HFFc6 (cell line): Measurements from ENCODE around the gene ABCB4. TPM values are rescaled to one million over a fixed set of nuclear protein-coding genes. Genes with fewer than 3 reads are reported as not detected.

ENCODE experiments used
- DNase-seq: peaks from one replicate; pipeline ENCODE4 v3.0.0-alpha.2; 2018
- H3K27ac Mint-ChIP-seq: 2 replicates; pipeline ENCODE4 v1.8.0; 2020; ENCODE audit warnings: mild to moderate bottlenecking, mixed read lengths
- H3K27me3 Mint-ChIP-seq: 2 replicates; pipeline ENCODE4 v1.8.0; 2021; ENCODE audit warnings: mild to moderate bottlenecking, moderate library complexity, mixed read lengths; ENCODE audit not compliant: insufficient read depth
- H3K36me3 Mint-ChIP-seq: 2 replicates; pipeline ENCODE4 v1.8.0; 2021; ENCODE audit warnings: low read depth, mixed read lengths
- H3K4me1 Mint-ChIP-seq: 2 replicates; pipeline ENCODE4 v1.8.0; 2020; ENCODE audit warnings: low read depth, mixed read lengths
- H3K4me3 Mint-ChIP-seq: 2 replicates; pipeline ENCODE4 v1.8.0; 2020; ENCODE audit warnings: mild to moderate bottlenecking, moderate library complexity, mixed read lengths
- H3K9me3 Mint-ChIP-seq: 2 replicates; pipeline ENCODE4 v1.8.0; 2020; ENCODE audit warnings: mild to moderate bottlenecking, mixed read lengths
- total RNA-seq, 6 experiments: library from RNA; stranded (reverse); fragmentation: NEBNext Ultra II Directional; extraction: Animal tissue kit (Norgen Biotek cat#: 25700); gene quantifications; 2 replicates in 1 of 6; 3 replicates in 5 of 6; pipeline ENCODE4 v1.2.3, GENCODE V29; 2021
- TF ChIP-seq, protein P1 (sequence below): fragments of 200-600 bp; sonication (generic); IDR thresholded peaks from 2 replicates; pipeline ENCODE4 v1.5.0; 2021; ENCODE audit warnings: antibody characterized with exemption, mild to moderate bottlenecking

Gene ABCB4
- total RNA-seq, 6 experiments from 2014 or later: 0.06 TPM; not detected in 5

DNA sequence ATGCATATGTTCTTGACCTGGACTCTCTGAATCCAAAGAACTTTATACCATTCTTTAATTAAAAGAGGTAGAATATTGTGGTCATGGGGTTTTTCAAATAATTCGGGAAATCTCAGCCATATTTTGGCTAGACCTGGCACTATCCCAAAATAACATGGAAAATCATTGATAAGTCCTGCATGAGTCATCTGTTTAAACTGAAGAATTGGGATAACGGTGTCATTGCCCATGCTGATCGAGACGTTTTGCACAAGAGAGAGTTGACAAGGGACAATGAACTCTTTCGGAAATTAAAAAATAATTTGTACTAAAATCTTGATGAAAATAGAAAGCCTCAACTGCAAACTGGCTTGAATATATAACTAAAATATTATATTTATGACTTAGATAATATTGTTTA lies 19.9 kb upstream of the ABCB4 start:
- H3K27ac Mint-ChIP-seq: no peak overlapping the region
- peaks cover 7% of the 10 kb centered on the region; the same call in 1 of the 2 replicates for H3K27me3 Mint-ChIP-seq
- no peak overlapping the region for H3K4me3 Mint-ChIP-seq
- no peaks in the 10 kb centered on the region for H3K4me1 Mint-ChIP-seq
- no peaks in the 10 kb centered on the region for H3K36me3 Mint-ChIP-seq
- TF ChIP-seq, protein P1, sequence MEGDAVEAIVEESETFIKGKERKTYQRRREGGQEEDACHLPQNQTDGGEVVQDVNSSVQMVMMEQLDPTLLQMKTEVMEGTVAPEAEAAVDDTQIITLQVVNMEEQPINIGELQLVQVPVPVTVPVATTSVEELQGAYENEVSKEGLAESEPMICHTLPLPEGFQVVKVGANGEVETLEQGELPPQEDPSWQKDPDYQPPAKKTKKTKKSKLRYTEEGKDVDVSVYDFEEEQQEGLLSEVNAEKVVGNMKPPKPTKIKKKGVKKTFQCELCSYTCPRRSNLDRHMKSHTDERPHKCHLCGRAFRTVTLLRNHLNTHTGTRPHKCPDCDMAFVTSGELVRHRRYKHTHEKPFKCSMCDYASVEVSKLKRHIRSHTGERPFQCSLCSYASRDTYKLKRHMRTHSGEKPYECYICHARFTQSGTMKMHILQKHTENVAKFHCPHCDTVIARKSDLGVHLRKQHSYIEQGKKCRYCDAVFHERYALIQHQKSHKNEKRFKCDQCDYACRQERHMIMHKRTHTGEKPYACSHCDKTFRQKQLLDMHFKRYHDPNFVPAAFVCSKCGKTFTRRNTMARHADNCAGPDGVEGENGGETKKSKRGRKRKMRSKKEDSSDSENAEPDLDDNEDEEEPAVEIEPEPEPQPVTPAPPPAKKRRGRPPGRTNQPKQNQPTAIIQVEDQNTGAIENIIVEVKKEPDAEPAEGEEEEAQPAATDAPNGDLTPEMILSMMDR: no peak
- DNase-seq: no peak
- peaks cover 3% of the 10 kb centered on the region; the same call in 1 of the 2 replicates for H3K9me3 Mint-ChIP-seq

DNA sequence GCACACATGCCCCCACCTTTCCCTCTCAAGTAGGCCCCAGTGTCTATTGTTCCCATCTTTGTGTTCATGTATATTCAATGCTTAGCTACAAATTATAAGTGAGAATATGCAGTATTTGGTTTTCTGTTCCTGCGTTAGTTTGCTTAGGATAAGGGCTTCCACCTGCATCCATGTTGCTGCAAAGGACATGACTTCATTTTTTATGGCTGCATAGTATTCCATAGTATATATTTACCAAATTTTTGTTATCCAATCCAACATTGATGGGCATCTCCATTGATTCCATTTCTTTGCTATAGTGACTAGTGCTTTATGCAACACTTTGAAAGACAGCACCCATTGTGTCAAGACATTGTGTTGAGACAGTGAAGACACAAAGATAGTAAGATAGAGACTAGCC lies 19.0 kb upstream of the ABCB4 start:
- DNase-seq: no peak
- peaks cover 5% of the 10 kb centered on the region; the same call in 1 of the 2 replicates for H3K27me3 Mint-ChIP-seq
- TF ChIP-seq, protein P1: no peak
- peaks cover 3% of the 10 kb centered on the region; the same call in 1 of the 2 replicates for H3K9me3 Mint-ChIP-seq
- no peak overlapping the region for H3K4me3 Mint-ChIP-seq
- no peaks in the 10 kb centered on the region for H3K4me1 Mint-ChIP-seq
- H3K27ac Mint-ChIP-seq: no peak overlapping the region
- H3K36me3 Mint-ChIP-seq: no peaks in the 10 kb centered on the region

DNA sequence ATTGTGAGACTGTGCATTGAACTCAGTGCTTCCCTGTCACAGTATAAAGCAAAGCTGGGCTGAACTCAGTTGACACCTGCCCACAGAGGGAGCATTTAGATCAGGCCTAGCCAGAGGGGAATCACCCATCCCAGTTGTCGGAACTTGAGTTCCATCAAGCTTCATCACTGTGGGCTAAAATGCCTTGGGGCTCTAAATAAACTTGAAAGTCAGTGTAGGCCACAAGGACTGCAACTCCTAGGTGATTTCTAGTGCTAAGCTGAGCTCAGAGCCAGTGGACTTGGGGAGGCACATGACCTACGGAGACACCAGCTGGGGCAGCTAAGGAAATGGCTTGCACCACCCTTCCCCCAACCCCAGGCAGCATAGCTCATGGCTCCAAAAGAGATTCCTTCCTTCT lies 7.7 kb upstream of the ABCB4 start:
- TF ChIP-seq, protein P1: no peak
- no peaks in the 10 kb centered on the region for H3K36me3 Mint-ChIP-seq
- H3K4me1 Mint-ChIP-seq: no peaks in the 10 kb centered on the region
- H3K27ac Mint-ChIP-seq: no peak overlapping the region
- no peak overlapping the region for H3K4me3 Mint-ChIP-seq
- peaks cover 3% of the 10 kb centered on the region; the same call in 1 of the 2 replicates for H3K27me3 Mint-ChIP-seq
- H3K9me3 Mint-ChIP-seq: no peaks in the 10 kb centered on the region
- DNase-seq: no peak

DNA sequence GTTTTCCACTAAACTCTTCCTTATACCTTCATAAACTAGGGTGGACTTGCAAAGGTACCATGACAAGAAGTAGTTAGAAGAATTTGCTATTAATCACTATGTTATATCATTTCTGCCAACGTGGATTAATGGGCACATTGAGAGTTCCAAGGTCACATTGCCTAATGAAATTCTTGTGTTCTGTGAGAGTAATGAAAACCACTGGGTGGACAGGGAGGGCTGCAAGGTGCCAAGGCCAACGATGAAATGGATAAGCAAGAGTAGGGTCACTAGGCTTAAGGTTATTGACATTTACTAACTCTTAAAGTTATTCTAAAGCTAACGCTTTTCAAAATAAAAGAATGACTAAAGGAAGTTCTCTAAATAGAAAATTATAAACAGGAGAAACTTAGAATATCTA lies 6.6 kb upstream of the ABCB4 start:
- TF ChIP-seq, protein P1: no peak
- H3K27me3 Mint-ChIP-seq: peaks cover 3% of the 10 kb centered on the region; the same call in 1 of the 2 replicates
- H3K27ac Mint-ChIP-seq: no peak overlapping the region
- H3K4me1 Mint-ChIP-seq: no peaks in the 10 kb centered on the region
- H3K4me3 Mint-ChIP-seq: no peak overlapping the region
- H3K36me3 Mint-ChIP-seq: no peaks in the 10 kb centered on the region
- no peak for DNase-seq
- H3K9me3 Mint-ChIP-seq: no peaks in the 10 kb centered on the region

DNA sequence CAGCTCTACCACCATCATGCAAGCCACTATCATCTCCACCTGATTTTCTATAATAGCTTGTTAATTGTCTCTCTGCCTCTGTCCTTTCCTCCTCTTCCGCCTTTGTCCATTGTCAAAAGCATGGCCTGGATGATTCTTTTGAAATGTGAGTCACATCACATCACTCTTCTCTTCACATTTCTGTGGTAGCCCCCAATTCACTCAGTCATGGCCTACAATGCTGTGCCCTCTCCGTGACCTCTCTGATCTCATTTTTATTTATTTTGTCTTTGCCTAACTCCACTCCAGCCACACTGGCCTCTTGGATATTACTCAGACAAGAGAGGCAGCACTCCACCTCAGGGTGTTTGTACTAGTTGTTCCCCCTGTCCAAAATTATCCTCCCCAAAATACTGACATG lies 4.9 kb upstream of the ABCB4 start:
- no peaks in the 10 kb centered on the region for H3K4me1 Mint-ChIP-seq
- TF ChIP-seq, protein P1: no peak

DNA sequence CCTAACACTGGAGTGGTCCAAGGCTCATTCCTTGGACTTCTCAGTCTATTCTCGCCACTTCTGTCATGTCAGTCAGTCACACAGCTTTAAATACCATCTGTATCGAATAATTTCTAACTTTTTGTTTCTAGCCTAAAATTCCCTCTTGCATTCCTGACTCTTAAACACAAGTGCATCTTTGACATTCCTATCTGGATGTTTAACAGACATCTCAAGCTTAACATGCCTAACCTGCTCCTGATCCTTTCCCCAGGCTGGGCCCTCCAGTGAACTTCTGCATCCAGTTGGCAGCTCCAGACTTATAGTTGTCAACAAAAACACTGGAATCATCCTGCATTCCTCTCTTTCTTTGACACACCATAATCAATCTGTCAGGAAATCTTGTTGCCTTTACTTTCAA lies 4.5 kb upstream of the ABCB4 start:
- Mint-ChIP-seq H3K36me3 (no peaks in the 10 kb centered on the region), H3K4me3 (no peak overlapping the region), H3K27me3 (peaks cover 8% of the 10 kb centered on the region; the same call in 1 of the 2 replicates)

More for the DNA sequence above, 4.9 kb upstream of the ABCB4 start:
- Mint-ChIP-seq H3K4me3 (no peak overlapping the region), H3K36me3 (no peaks in the 10 kb centered on the region), H3K27me3 (peaks cover 8% of the 10 kb centered on the region; the same call in 1 of the 2 replicates), H3K27ac (no peak overlapping the region), H3K9me3 (no peaks in the 10 kb centered on the region)
- DNase-seq: no peak

More for the DNA sequence above, 4.5 kb upstream of the ABCB4 start:
- Mint-ChIP-seq H3K4me1 (peaks cover under 1% of the 10 kb centered on the region; the same call in 1 of the 2 replicates), H3K27ac (no peak overlapping the region), H3K9me3 (no peaks in the 10 kb centered on the region)
- TF ChIP-seq, protein P1: no peak
- no peak for DNase-seq
